Measurements from ENCODE around the gene C1QTNF9B.
"Not testable (repeated sequence)": the region's sequence is repeated elsewhere in the genome, so short reads cannot be mapped to it uniquely, and the experiment has no call there.

C1QTNF9B gene

DNA sequence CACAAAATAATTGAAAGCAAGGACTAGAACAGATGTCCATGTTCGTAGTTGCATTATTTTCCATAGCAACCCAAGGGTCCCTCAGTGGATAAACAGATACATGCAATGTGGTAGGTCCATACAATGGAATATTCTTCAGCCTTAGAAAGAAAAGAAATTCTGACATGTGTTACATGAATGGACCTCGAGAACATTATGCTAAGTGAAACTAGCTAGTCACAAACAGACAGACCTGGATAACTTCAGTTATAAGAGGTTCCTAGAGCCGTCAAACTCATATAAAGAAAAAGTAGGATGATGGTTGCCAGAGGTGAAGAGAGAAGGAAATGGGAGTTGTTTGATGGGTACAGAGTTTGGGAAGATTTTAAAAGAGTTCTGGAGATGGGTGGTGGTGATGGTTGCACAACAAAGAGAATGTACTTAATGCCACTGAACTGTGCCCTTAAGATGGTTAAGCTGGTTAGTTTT, at the start of gene C1QTNF9B:
TSS of gene C1QTNF9B (minus strand) at position 51 of the 468 bp plus-strand sequence.
- DNase-seq, result not testable (repeated sequence)

DNA sequence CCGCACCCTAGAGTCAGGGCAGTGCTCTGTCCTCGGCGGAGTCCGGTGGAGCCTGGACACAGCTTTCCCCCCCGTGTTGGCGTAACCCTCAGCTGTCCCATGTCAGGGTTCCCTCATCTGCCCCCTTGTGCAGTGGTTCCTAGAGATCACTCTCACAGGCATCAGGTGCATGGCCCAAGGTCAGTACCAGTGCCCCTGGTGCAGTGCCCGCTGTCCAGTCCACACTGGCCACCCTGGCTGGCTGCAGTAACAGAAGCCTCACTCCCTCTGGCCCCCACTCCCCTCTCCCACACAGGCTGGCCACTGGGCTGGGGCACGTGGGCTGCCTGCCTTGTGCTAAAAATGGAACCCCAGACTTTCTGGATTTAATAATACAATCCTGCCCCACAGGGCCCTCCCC, 49.6 kb upstream of the C1QTNF9B start:
- no peak for DNase-seq

DNA sequence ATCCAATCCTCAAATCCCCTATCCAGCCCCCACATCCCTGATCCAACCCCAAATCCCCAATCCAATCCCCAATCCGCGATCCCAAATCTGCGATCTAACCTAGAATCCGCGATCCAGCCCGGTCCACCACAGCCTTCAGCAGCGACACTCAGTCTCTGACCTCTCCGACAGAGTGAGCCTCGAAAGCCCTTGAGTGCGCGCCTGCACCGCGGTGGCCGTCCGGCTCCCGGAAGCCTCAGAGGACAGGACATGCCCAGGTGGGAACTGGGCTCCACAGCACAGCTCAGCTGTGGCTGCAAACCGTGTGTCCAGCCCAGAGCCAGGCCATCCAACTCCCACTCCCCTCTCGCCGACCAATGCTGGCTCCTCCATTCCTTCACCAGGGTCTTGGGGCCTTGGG, 48.8 kb upstream of the C1QTNF9B start:
- no peak for DNase-seq

DNA sequence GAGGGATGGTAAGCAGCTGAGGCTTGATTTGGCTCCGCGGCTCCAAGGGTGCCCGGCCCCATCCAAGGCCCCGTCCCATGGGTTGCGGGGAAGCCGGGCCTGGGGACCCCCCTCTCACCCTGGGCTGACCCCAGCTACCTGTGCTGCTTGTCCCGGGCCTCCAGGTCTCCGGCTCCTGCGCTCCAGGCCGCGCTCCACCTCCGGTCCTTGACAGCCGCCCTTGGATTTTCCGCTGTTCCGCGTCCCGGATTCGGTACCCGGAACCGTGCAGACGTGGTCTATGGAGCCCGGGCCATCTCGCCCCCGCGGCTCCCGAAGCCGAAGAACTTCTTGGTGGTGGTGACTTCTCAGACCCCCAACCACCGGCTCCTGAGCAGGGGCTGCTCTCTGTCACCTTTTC, 48.3 kb upstream of the C1QTNF9B start:
- no peak for DNase-seq

DNA sequence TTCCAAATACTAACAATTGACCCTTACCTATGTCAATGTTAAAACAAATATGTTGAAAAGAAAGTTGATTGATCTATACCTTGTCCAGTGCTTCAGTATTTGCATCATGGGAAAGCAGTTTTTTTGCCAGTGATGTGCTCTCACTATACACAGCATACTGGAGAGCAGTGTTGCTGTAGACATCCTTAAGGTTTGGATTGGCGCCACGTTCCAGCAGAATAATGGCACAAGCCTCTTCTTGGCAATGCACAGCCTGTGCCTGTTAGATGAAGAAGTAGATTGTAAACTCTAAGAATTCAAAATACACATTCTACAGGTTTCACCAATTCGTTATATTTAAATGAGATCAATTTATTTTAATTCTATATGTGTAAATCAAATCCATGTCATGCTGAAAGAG, 43.9 kb upstream of the C1QTNF9B start:
- DNase-seq, result no peak

DNA sequence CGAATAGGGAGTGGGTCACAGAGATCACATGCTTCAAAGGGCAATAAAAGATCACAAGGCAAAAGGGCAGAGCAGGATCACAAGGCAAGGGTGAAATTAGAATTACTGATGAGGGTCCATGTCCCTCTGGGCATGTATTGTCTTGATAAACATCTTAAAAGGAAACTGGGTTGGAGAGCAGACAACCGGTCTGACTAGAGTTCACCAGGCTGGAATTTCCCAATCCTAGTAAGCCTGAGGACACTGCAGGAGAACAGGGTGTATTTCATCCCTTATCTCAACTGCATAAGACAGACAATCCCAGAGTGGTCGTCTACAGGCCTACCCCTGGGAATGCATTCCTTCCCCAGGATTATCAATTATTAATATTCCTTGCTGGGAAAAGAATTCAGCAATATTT, 42.4 kb upstream of the C1QTNF9B start:
- not testable (repeated sequence) for DNase-seq

DNA sequence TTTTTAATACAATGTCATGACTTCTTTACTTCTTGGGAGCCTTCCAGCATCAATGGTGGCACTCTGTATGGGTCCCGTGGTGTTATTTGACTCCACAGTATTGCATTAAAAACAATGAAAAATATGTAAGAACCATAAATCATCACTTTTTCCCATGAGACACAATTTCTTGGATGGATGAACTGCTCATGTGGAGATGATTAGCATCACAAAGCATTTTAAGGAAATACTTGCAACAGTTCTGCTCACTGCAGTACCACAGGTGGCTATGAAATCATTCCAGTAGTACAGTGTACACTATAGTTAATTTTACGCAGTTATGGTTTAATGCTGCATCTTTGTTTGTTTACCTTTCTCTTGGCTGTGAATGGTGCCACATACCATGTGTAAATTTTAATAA, 37.2 kb upstream of the C1QTNF9B start:
- DNase-seq, result no peak

DNA sequence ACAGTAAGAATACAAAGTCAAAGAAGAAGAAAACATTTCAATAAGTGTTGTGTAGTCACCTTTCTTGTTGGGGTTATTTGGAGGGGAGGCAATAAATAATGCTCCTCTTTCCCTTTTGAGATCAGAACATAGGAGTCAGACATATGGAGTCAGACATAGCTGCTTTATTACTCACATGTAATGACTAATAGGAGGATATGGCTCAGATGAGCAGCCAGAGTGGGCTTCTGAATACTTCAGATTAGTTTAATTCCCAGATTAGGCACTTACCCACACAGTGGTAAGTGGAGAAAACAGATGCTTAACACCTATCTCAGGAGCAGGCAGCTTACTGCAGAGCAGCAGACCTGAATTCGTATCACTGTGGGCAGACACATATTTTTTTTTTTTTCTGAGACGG, 31.7 kb upstream of the C1QTNF9B start:
- DNase-seq, result no peak

DNA sequence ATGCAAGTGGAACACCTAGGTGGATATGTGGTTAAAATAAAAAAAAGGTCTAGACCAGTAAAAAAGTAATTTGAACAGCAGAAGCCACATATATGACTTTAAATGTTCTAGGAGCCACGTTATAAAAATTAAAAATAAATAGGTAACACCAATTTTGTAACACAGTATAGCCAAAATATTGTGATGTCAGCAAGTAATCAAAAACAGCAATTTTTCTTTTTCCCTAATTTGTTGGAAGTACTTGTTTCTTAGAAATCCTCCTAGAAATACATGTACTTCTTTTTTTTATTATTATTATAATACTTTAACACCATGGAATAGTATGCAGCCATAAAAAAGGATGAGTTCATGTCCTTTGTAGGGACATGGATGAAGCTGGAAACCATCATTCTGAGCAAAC, 25.7 kb upstream of the C1QTNF9B start:
- no peak for DNase-seq

DNA sequence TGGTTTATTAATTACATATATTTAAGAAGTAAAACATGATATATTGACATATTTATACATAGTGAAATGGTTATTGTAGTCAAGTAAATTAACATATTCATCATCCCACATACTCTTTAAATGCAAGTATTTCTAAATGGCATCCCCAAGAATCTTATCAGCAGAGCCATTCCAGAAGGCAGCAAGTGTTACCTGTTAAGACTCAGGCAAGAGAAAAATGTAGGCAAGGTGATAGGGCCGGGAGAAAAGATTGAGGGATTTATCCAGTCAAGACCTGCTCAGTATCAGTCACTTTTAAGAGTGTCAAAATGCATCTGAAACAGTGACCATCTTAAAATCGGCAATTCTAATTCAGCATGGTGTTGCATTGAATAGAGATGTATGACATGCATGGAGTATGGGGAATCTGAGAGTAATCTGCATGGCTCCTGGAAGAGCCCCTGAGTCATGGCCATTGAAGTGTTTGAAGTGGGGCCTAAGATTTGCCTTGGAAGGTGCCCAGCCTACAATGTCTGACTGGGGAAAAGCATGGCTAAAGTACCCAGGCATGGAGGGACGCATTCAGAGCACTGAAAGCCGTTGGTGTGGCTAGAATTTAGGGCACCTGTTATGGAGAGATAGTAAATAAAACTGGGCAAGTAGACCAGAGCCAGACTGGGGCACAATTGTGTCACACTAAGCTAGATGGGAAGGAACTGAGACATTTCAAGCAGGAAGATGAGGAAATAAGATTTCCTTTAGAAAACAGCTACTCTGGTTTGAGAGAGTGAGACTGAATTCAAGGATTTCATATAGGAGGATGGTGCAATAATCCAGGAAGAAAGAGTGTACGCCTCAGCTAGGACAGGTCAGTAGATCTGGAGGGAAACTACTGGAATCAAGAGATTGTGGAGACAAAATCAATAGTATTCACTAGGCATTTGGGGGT, 25.0 kb upstream of the C1QTNF9B start:
- no peak for DNase-seq

DNA sequence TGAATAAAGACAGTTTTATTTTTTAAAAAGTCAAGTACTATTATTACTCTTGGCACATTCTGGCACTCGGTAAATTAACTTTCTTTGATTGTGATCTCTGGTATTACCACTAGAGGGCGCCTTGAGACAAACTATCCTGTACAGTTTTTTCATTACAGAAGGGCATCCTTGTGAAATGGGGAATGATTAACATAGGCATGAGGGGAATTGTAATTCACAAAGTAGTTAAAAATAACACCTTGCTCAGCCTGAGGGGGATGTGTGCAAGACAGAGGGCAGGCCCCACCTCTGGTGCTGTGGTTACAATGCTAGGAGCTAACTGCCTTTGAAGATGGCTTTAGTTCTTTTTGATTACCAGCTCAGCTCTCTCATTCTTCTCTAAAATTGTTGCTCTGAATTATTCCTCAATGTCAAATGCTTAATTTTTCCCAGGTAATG, 24.2 kb upstream of the C1QTNF9B start:
- peak; percentile 39 for DNase-seq

DNA sequence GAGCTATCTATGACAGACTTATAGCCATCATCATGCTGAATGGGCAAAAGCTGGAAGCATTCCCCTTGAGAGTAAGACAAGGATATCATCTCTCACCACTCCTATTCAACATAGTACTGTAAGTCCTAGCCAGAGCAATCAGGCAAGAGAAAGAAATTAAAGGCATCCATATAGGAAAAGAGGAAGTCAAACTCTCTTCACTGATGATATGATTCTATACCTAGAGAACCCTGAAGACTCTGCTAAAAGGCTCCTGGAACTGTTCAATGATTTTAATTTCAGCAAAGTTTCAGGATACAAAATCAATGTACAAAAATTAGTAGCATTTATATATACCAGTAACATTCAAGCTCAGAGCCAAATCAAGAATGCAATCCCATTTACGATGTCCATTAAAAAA, 21.7 kb upstream of the C1QTNF9B start:
- no peak for DNase-seq

DNA sequence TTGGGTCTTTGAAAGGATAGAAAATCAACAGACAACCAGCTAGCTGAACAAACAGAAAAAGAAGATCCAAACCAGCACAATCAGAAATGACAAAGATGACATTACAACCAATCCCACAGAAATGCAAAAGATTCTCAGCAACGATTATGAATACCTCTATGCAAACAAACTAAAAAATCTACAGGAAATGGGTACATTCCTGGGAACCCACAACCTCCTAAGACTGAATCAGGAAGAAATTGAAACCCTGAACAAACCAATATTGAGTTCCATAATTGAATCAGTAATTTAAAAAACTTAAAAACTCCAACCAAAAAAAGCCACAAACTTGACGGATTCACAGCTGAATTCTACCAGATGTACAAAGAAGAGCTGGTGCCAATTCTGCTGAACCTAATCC, 20.9 kb upstream of the C1QTNF9B start:
- no peak for DNase-seq

DNA sequence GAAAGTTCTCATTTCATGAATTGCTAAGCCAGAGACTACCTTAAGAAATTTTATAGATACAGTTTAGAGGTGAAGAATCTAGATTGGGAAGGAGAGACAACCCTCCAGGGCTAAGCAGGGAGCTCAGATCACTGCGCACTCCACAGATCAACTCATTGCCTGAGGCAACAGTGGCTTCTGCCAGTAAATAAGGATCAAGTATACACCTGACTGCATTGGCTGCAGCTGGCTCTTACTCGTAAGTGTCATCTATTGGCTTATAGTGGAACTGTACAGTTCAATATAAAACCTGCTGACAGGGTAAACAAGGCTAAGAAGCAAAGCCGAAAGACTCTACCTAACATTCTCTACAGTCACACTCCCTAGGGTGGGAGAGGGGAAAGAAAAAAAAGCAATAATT, 18.0 kb upstream of the C1QTNF9B start:
- DNase-seq, result peak; percentile 88

DNA sequence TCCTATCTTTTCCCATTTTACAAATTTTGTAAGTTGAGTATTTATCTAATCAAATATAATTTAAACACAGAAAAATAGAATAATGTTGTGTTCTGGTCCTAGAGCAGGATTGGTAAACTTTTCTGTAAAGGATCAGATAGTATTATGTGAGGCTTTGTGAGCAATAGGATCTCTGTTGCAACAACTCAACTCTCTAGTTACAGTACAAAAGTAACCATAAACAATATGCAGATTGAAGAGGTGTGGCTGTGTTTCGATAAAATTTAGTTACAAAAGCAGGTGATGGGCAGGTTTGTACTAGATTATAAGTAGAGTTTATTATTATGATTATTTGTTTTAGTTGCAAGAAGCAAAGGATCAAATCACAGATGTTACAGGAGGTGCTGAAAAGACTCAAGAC, 15.2 kb upstream of the C1QTNF9B start:
- no peak for DNase-seq

DNA sequence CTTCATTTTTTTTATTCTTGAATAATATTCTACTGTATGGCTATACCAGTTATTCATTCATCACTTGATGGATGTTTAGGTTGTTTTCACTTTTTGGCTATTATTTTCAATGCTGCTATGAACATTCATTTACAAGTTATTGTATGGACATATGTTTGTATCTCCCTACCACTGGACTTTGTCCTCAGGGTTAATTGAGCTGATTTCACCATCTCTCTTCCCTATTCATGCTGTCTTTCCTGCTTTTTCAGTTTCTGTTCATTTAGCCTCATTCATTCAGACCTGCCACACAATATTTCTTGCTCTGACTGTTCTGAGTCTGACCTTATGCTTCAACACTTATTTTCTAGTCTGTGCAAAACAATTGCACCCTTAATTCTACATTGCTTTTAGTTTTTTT, 12.3 kb upstream of the C1QTNF9B start:
- peak; percentile 11 for DNase-seq

DNA sequence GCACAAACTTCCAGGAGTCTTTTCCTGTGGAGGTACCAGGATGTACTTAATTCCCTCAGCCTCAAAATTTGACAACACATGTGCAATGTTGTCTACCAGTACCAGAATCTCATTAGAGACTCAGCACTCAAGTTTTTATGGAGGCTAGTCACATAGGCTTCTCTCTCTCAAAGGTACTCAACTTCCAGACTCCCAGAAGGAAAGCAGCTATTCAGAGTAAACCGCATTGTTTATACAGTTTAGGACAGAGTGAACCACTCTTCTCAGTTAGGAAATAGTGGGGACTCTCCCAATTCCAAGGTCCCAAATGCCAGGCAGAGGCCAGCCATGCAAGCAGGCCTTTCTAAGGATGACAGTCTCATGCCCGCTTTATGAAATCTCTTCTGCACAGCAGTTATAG, 8.5 kb upstream of the C1QTNF9B start:
- no peak for DNase-seq

DNA sequence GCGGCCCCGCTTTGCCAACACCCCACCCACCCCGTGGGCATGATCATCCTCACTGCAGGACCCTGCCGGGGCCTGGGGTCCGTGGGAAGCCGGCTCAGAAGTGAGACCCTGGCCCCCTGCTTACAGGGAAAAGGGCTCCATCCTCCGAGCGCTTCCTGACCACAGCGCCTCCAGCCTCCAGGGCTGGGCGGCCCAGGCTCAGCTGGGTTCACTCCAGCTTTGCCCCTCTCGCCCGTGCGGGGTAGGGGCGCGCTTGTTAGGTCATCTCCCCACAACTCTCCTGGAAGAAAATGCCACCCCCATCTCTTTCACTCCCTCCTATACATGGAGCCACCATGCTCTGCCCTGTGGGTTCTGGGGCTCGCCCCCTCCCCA, 6.6 kb upstream of the C1QTNF9B start:
- DNase-seq, result peak; percentile 18

DNA sequence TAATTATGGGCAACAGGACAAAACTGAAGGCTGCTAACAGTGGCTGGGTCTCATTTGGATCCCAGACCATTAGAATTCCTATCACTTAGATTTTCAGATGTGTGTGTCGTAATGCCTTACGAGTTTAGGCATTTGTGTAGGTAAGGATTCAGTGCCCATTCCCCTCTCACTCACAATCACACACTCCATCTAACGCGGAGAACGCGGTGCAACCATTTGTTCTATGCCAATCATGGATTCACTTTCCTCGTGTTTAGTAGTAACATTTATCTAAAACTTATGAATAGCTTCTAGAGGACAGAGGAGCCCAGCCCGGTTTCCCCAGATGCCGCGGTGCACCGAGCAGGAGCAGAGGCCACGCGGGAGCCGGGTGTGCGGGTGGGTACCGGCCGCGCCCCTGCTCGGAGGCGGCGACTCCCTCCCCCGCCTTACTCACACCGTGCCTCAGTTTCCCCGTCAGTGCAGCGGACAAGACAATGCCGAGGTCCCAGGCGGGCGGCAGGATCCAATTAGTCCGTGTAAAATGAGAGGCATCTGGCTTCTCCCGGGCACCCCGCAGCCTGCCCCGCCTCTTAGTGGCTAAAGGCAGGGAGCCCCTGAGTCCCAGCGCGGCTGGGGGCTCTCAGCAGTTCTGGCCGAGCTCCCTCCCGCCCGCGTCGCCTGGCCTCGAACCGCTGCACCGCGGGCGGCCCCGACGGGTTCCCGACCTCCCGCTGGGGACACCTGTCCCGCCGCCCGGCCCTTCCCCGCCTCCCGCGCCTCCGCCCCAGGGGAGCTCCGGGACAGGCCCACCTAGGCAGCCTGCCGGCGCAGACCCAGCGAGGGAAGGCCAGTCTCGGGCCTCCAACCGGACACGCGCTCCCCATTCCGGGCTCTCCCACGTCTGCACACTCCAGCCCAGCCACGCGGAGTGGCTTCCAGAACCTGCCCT, 5.9 kb upstream of the C1QTNF9B start:
- peak; percentile 45 for DNase-seq

DNA sequence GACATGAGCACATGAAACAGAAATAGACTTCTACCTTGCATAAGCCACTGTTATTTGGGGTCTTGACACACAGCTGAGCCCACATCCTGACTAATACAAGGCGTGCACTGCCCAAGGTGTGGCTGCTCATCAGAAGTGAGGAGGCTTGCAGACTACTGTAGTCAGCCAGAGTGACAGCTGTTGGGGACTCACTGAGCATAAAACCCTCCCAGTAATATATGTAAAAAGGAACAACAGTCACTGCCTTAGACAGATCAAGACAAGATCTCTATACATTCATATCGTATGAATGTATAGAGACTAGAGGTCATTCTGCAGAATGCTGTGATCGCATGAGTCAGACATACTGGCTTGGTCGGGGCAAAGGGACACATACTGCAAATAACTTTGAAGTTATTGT, 4.1 kb upstream of the C1QTNF9B start:
- DNase-seq, result no peak

DNA sequence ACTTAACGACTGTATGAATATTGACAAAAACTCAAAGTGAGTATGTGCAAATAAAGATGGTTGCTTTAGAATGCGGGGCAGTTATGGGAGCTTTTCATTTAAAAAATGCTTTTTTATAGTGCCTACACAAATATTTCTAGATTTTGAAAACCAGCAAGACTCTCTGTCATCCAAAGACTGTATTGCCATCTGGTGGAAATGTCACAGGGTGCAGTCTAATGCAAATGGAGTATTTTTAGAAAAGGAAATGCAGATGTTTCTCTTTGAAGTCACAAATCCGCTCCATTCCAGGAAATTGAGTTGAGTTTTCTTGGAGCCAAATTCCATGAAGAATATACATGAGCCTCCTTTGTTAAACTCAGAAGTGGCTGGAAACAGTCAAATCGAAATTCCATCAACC, 2.3 kb upstream of the C1QTNF9B start:
- DNase-seq, result peak; percentile 29

DNA sequence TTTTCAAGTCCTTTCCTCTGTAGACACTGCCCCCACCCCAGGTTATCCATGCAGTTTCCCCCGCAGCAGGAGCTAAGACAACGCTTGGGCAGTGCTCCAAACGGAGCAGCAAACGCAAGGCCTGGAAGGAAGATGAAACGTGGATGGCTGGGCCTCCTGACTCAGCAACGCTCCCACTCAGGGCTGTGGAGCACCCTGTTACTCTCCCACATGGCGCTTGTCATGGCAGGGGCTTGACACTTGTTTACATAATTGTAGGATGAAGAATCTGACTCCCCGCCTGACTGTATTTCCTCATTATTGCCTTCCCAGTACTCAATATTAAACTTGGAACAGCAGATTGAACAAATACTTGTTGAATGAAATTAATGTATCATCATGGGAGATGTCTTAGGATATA, 799 bp upstream of the C1QTNF9B start:
- no peak for DNase-seq

DNA sequence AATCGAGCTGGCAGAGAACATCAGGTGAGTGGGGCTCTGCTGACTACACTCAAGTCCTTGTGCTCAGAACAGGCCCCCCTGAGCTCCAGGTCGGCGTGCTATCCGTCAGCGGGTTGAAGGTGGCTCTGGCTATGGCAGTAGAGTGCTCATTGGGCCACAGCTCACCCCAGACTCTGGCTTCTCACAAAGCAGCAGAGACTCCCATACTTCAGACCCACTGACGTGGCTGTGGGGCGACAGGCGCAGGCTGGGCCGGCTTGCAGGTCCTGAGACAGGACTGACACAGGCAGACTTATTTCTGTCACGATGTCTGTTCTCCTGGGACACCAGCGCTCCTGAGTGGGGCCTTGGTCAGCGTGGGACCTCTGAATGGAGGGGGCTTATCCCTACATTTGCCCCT, 2.6 kb downstream of the C1QTNF9B start:
- DNase-seq, result not testable (repeated sequence)

DNA sequence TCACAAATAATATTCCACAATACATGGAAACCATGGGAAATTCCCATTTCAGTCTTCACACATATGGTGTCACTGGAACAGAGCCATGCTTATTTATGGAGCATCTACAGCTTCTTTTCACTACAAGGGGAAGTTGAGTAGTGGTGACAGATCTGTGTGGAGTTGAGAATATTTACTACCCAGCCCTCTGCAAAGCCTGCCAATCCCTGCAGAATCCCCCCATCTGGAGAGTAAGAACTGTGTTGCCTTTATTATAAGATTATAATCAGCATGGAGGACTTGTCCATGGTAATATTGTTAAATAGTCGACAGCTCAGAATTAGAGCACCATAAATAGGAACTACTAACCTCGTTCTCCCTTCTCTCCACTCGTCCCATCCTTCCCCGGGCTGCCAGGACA, 3.5 kb downstream of the C1QTNF9B start:
- not testable (repeated sequence) for DNase-seq
